MM.1S (cell line): ENCODE data around the gene ELAVL3.

Experiments used
- CTCF ChIP-seq: fragments of 300-600 bp; sonication (generic); IDR thresholded peaks from 2 replicates; pipeline ENCODE4 v1.5.1; 2016; ENCODE audit warnings: antibody characterized with exemption, low read length, mixed read lengths
- EZH2 ChIP-seq: fragments of 300-600 bp; sonication (generic); optimal IDR thresholded peaks from 2 replicates; pipeline ENCODE3; 2017; ENCODE audit warnings: low read depth, mild to moderate bottlenecking, antibody characterized with exemption, low read length, mixed read lengths
- EZH2phosphoT487 ChIP-seq: fragments of 300-600 bp; sonication (generic); IDR thresholded peaks from 2 replicates; pipeline ENCODE4 v1.6.1; 2018; ENCODE audit warnings: antibody characterized with exemption, low read length

GRCh38 chr19:11461453-11461852, 19.4 kb downstream of the ELAVL3 start:
- no peak for TF ChIP-seq CTCF
- no peak for TF ChIP-seq EZH2
- no peak for TF ChIP-seq EZH2phosphoT487
